ENCODE data around the gene CLPTM1L. TPM values are rescaled to one million over a fixed set of nuclear protein-coding genes. Genes with fewer than 3 reads are reported as not detected.

CLPTM1L gene
- total and polyA plus RNA-seq, 7 donors = 33.1 to 90.5 (median 52.5) TPM

DNA sequence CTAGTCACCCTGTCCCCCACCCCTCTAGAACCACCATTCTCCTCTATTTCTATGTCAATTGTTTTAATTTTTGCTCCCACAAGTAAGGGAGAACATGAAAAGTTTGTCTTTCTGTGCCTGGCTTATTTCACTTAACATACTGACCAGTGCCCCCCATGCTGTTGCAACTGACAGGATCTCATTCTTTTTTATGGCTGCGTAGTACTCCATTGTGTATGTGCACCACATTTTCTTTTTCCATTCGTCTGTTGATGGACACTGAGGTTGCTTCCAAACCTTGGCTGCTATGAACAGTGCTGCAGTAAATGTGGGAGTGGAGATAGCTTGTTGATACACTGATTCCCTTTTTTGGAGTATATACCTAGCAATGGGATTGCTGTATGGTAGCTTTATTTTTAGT, 42.6 kb downstream of the CLPTM1L start:
- no peak overlapping the region for H3K27ac ChIP-seq
- intact Hi-C loops (cut with DNase I) = no loop called here
- no peaks in the 10 kb centered on the region for H3K4me1 ChIP-seq
- peaks cover 0 to 7% (median 0%) of the 10 kb centered on the region in 3 donors for H3K27me3 ChIP-seq
- no peak for DNase-seq
- H3K4me3 ChIP-seq = no peak overlapping the region
- H3K9me3 ChIP-seq = peaks cover 0 to 4% (median 1%) of the 10 kb centered on the region in 4 donors
- no peaks in the 10 kb centered on the region for H3K36me3 ChIP-seq
- TF ChIP-seq EP300 (IDR thresholded peaks at IDR 0.05) = no peak
- TF ChIP-seq, protein P1, sequence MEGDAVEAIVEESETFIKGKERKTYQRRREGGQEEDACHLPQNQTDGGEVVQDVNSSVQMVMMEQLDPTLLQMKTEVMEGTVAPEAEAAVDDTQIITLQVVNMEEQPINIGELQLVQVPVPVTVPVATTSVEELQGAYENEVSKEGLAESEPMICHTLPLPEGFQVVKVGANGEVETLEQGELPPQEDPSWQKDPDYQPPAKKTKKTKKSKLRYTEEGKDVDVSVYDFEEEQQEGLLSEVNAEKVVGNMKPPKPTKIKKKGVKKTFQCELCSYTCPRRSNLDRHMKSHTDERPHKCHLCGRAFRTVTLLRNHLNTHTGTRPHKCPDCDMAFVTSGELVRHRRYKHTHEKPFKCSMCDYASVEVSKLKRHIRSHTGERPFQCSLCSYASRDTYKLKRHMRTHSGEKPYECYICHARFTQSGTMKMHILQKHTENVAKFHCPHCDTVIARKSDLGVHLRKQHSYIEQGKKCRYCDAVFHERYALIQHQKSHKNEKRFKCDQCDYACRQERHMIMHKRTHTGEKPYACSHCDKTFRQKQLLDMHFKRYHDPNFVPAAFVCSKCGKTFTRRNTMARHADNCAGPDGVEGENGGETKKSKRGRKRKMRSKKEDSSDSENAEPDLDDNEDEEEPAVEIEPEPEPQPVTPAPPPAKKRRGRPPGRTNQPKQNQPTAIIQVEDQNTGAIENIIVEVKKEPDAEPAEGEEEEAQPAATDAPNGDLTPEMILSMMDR (IDR thresholded peaks at IDR 0.05) = no peak
- 95 to 96% methylated on average over 2 of the region's 2 CpGs for WGBS, 2 donors

DNA sequence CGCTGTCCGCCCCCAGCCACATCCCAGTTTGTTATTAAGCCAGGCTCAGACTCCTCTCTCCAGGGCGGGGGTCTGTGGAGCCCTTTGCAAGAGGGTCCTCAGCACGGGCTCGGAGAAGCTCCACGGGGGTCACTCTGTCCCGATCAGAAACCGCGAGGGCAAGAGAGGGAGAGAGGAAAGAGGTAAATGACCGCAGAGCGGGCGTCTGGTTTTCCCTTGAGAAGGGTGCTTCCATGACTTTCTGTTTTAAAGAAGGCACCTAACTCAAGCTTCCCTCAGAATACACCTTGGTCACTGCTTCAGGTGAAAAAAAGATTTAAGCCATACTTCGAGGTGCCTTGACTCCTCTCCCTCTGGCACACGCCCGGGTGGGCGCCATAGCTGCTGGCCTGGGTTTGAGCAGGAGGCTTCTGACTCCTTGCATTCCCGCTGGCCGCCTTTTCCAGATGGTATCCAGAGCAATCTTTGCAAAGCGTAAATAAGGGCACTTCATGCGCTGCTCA, 44.3 kb downstream of the CLPTM1L start:
- Histone ChIP-seq H3K4me1 (no peaks in the 10 kb centered on the region), H3K27ac (no peak overlapping the region), H3K4me3 (no peak overlapping the region), H3K9me3 (peaks cover 0 to 4% (median 1%) of the 10 kb centered on the region in 4 donors), H3K36me3 (no peaks in the 10 kb centered on the region), H3K27me3 (peaks cover 0 to 16% (median 2%) of the 10 kb centered on the region in 3 donors)
- DNase-seq = peak; percentile 55
- TF ChIP-seq EP300 (IDR thresholded peaks at IDR 0.05) (no peak), POLR2A (IDR thresholded peaks at IDR 0.05) (no peak), POLR2AphosphoS5 (IDR thresholded peaks at IDR 0.05) (no peak)
- TF ChIP-seq, protein P1 (IDR thresholded peaks at IDR 0.05) = no peak
- intact Hi-C loops (cut with DNase I) = no loop called here
- 94% methylated on average over 20 of the region's 20 CpGs for WGBS, 2 donors

DNA sequence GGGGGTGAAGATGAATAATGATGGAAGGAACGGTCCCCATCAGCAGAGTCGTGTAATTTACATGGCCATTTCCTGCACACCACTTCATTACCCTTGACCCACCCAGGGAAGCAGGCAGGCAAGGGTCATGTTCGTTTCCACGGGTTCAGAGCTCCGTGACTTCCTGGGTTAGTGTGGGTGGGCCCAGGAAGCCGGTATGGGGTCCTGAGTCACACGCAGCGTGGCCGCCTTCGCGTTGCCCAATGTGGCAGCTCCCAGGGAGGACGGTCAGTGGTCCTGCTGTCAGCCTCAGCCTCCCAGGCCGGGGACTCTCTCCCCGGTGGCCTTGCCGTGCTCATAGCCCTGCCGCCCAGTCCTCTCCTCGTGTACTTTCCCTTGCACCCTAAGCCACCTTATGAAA, 44.9 kb downstream of the CLPTM1L start:
- no peak overlapping the region for H3K27ac ChIP-seq
- H3K4me1 ChIP-seq = peaks cover 0 to under 1% (median 0%) of the 10 kb centered on the region in 4 donors
- 78 to 81% methylated on average over 17 of the region's 17 CpGs for WGBS, 2 donors
- H3K27me3 ChIP-seq = peaks cover 6 to 23% (median 8%) of the 10 kb centered on the region in 3 donors
- DNase-seq = peak; percentile 17
- no peak overlapping the region for H3K4me3 ChIP-seq
- TF ChIP-seq POLR2A (IDR thresholded peaks at IDR 0.05) (no peak), POLR2AphosphoS5 (IDR thresholded peaks at IDR 0.05) (no peak), EP300 (IDR thresholded peaks at IDR 0.05) (no peak)
- TF ChIP-seq, protein P1 (IDR thresholded peaks at IDR 0.05) = no peak
- intact Hi-C loops (cut with DNase I) = no loop called here
- H3K9me3 ChIP-seq = peaks cover 0 to 4% (median 1%) of the 10 kb centered on the region in 4 donors
- no peaks in the 10 kb centered on the region for H3K36me3 ChIP-seq

DNA sequence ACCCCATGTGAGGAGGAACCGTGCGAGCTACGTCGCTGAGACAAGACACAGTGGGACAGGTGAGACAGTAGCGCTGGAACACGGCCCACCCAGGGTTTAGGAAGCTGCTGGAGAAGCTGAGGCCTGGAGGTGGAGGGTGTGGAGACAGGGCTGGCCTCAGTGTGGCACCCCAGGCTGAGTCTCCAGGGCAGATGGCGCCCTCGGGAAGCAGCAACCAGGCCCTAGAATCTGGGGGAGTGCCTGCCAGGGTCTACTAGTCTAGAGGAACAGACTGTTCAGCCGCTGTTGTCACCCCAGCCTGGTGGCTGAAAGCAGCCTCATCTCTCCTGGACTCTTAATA, 45.4 kb downstream of the CLPTM1L start:
- DNase-seq = peak; percentile 52
- Histone ChIP-seq H3K27ac (no peak overlapping the region), H3K36me3 (no peaks in the 10 kb centered on the region), H3K27me3 (peaks cover 11 to 27% (median 13%) of the 10 kb centered on the region in 3 donors), H3K4me1 (peaks cover 0 to 6% (median 0%) of the 10 kb centered on the region in 4 donors), H3K9me3 (peaks cover 0 to 4% (median 1%) of the 10 kb centered on the region in 4 donors), H3K4me3 (no peak overlapping the region)
- intact Hi-C loops (cut with DNase I) = no loop called here
- TF ChIP-seq POLR2A (IDR thresholded peaks at IDR 0.05) = no peak
- no peak for TF ChIP-seq POLR2AphosphoS5 (IDR thresholded peaks at IDR 0.05)
- TF ChIP-seq EP300 (IDR thresholded peaks at IDR 0.05) = no peak
- TF ChIP-seq, protein P1 (IDR thresholded peaks at IDR 0.05) = no peak
- 89 to 93% methylated on average over 9 of the region's 9 CpGs for WGBS, 2 donors

All from sigmoid colon (tissue), 7 donors.